NCI-H460 (cell line): ENCODE data around the gene LYSMD4. TPM values are rescaled to one million over a fixed set of nuclear protein-coding genes. Genes with fewer than 3 reads are reported as not detected.

Experiments used
- DNase-seq: peaks from one replicate; pipeline ENCODE4 v3.0.0-alpha.2; 2016; ENCODE audit warnings: low read depth; ENCODE audit errors: extremely low read depth
- small RNA-seq, 2 experiments: library from RNA; depleted of rRNA; stranded (forward); fragments of <200 nt; gene quantifications; one replicate each; pipeline ENCODE3, GENCODE V24; 2014
- total RNA-seq: library from RNA; depleted of rRNA; stranded (reverse); fragments of >200 nt; shearing (Covaris generic); gene quantifications from 2 replicates; pipeline ENCODE4 v1.2.3, GENCODE V29; 2014; rRNA removed

LYSMD4 gene
- total RNA-seq, 1 experiment from 2014 or later: 4.5 TPM

DNA sequence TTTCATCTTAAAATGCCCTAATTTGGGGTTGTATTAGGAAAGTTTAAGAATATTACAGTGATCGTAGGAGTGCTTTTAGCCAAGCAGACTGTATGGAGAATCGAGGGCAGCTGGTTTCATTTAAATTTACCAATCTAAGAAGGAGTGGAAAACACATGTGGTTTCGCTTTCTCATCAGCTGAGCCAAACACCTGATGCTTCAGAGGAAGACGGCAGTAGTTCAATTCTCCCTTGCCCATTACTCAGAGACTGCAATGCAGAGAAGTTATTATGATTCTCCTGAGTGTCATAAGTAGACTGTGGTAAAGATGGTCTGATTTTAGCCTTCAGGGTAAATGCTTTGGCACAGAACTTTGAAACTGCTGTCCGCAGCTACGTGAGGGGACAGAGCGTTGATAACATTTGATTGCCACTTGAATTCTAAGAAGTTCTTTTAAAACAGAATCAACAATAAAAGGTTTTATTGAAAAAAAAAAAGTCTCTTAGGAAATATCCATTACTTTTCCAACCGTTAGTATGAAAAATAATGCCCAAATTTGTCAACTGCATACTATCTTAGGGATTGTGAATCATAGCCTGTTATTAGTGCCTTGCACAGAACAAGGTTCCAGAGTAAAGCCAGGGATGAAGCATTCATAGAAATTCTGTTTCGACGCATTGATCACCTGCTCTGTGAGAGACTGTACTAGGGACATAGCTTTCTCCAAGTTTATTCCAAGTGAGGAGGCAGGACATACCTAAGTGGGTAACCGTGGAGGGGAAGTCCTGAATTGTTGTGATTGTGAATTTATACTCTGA is 25.6 kb downstream of the LYSMD4 start:
- DNase-seq: no peak

DNA sequence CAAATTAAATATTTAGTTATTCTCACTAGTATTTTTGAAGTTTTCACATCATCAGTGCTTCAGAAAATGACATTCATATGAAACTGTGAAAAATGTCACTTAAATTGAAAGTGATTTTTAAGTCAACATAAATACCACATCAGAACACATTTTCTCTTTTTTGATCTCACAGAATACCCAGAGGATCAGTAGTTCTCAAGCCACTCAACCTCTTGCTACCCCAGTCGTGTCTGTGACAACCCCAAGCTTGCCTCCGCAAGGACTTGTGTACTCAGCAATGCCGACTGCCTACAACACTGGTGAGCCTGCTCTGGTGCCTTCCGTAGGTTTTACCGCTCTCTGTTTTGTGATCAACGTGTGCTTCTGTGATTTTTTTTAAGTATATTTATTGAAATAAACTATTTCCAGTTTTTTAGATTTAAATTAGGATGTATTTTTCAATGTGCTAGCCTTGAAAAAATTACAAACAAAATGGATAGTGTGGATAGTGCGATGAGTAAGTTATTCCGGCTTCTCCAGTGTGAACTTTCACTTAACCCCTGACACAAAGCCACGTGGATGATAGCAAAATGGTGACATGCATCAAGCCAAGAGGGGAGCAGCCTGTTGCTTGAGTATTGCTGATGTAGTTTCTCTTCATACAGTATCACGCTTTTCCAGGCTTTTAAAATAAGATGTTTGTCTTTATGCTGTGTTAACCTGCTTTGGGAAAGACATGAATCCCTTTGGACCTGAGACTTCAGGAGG is 26.5 kb downstream of the LYSMD4 start:
- no peak for DNase-seq

DNA sequence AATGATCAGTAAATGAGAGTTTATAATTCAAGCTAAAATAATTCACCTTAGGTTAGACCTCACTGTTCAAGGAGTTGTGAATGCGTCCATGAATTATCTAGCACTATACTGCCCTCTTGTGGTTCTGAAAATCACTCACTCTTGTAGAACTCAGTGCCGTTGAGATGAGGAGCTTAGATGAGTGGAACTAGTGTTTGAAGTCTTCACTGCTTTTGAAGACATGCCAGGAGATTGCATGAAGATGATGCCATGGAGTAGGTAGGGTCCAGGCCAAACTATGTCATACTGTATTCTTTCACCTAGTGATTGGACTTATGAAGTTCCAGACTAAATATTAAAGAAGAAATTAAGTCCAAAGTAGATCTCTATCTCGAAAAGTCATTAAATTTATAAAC is 28.8 kb downstream of the LYSMD4 start:
- DNase-seq: peak; percentile 86

DNA sequence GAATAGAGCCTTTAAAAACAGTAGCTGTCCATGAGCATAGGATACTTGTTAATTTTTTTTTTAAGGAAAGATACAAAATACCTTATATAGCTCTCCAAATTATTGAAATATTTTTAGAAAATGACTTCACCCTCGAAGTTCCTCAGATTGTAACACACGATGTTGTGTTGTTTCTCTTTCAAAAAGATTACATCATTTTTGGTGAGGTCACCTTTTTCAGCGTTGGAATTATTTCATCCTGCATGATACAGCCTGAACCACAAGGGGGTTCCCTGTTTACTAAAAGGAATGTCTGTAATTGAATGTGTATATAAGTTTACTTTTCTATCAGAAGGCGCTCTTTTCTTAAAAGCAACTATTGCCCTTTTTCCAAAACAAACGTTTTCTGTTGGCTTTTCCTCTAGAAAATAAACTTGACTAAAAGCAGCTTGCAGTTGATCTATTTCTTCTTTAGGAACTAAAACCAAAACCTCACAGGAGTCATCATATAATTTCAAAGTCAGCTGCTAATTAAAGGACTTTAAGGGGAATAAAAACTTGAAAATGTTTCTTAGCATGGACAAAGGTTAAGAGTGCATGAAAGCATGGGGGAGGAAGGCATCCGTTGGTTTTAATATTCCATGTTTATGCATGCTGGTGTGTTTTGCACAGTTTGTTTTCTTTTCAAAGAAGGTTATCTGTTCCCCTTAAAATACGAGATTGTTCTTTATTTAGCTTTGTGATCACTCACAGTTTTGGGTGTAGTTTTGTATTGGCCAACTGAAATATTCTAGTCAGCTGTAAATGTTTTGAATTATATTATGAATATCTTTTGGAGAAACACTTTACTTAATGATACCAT is 29.4 kb downstream of the LYSMD4 start:
- DNase-seq: peak; percentile 80

DNA sequence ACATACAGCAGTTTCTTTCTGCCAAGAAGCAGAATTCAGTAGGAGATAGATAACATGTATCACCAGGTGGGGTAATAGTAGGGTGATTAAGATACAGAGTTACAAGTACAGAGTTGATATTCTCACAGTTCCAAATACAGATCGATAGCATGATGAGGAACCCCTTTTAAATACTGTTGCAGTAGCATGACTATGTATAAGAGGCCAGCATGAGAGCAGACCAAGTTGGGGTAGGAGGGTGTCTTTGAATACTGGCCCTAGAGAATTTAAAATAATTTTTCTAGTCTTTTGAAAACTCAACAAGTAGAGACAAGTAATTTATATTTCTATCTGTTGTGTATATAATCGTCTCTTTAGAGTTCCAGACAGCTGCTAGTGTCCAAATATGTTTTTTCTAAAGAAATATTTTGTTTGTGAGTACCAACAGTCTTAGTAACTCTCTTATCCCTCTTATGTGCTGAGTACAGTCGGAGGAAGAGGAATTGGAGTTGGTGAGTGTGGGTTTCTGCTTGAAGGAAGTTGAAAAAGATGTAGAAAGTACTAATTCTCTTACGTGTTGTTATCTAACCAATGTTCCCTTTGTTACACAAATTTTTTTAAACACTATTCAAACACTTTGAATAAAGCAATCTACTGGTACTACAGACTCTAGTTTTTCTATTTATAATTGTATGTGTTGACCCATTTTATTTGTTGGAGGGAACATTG is 30.2 kb downstream of the LYSMD4 start:
- DNase-seq: no peak

DNA sequence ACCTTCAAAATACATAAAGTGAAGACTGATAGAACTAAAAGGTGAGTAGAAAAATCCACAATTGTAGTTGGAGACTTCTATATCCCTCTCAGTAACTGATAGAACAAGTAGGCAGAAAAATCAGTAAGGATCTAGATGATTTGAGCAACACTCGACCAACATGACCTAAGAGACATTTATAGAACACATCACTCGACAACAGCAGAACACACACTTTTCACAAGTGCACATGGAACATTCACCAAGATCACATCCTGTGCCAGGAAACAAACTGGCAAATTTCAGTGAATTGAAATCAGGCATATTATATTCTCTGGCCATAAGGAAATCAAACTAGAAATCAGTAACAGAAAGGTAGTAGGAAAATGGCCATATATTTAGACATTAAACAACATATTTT is 37.1 kb downstream of the LYSMD4 start:
- no peak for DNase-seq

DNA sequence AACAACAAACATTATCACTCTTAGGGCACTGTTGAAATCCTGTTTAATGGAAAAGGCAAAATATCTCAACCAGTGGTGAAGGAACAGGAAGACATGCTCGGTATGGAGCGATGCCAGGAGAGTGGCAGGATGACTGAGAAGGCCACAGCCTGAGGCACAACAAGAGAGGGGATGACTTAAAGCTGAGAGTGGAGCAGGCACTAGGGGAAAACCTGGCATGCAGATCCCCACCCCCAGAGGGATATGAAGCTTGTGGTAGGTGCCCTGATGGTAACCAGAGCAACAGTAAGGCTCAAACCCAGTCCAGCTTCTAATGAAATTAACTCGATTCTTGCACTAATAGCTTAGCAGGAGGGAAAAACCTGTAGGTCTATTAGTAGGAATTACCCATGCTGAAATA is 40.4 kb downstream of the LYSMD4 start:
- no peak for DNase-seq

DNA sequence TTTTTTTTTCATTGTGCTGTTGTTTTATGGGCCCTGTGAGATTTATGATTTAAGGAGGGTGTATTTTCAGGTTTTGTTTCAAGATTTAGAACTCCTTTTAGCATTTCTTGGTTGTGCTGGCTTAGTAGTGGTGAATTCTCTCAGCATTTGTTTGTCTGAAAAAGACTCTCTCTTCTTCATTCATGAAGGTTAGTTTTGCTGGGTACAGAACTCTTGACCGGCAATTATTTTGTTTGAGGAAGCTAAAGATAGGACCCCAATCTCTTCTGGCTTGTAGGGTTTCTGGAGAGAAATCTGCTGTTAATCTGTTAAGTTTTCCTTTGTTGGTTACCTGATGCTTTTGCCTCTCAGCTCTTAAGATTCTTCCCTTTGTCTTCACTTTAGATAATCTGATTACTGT is 46.9 kb downstream of the LYSMD4 start:
- no peak for DNase-seq

DNA sequence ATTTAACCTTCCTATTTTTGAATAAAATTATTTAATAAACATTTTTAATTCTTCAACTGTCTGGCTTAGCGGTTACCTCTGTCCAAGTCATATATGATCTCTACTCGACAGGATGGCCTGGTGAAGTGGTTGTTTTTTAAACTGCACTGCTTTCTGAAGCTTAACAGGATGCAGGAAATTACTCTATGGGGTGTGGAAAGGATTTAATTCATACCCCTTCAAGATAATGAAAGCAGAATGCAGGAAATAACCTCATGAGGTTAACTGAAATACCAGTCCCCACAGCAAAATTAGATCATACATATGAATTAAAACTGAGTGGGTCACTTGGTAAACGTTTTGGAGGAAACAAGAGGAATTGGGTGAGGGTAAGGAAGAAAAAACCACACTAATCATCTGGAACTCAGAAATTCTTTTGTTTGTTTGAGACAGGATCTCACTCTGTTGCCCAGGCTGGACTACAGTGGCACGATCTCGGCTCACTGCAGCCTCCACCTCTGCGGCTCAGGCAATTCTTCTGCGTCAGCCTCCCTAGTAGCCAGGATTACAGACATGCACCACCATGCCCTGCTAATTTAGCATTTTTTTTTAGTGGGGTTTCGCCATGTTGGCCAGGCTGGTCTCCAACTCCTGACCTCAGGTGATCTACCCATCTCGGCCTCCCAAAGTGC is 50.1 kb downstream of the LYSMD4 start:
- no peak for DNase-seq

DNA sequence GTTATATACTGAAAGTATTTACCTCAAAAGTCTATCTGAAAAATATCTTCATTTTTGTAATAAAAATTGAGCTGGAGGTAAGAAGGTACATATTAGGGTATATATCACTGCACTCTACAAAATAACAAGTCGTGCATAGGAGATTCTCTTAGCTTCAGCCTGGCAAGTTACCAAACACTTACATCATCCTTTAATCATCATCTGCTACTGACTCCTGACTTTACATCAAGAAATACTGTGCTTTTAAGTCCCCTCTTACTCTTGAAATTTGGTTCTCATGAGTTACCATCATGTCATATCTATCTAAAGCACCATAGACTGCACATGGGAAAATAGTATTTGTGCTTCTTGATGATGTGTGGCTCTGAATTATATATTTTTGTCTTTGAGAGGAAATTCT is 50.8 kb downstream of the LYSMD4 start:
- peak; percentile 16 for DNase-seq

DNA sequence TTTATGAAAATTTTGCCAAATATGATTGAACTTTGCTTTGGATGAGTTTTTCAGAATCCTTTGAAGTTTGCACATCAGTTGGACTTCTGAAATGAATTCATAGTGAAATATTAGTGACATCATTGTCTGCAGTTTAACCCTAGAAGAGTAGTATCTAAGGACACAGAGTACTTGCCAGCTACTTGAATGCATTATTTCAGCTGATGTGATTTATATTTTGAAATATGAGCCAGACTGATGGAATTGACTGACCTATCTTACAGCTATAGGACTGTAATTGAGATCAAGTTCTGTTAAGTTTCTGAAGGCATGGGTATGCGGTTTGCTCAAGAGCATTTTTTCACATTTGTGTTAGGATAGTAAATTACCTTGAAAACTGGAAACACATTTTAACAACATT is 51.2 kb downstream of the LYSMD4 start:
- DNase-seq: no peak

DNA sequence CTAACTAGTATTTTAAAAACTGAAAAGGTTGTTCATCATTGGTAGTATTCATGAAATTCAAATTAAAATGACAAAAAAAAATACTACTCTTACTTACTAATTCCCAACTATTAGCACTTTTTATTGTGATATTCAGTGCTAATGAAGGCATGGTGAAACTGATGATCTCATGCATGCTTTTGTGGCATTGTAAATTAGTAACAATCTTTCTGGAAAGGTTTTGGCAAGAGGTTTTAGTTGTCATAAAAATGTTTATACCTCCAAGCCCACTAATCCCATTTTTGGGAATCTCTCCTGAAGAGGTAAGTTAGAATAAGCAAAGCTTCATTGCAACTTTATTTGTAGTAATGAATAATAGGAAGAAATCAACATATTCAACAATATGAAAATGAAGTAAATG is 53.0 kb downstream of the LYSMD4 start:
- no peak for DNase-seq

DNA sequence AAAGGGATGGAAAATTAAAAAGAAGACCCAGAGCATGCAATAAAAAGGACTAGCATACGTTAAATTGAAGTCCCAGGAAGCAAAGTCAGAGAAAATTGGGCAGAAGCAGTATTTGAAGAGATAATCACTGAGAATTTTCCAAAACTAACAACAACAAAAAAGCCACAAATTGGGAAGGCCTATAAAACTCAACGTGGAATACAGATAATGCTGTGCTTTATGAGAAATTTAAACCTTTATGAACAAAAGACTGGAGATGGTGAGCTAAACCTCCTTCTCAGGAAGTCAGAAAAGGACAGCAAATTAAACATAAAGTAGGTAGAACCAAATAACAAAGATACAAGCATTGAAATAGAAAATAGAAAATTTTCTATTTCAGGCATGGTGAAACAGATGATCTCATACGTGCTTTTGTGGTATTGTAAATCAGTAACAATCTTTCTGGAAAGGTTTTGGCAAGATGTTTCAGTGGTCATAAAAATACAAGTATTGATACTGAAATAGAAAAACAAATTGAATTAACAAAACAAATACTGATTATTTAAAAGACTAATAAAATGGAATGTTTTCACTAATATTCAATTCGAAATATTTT is 55.6 kb downstream of the LYSMD4 start:
- DNase-seq: no peak

Small RNAs within 50 kb of the gene (small RNA-seq; reads per million reads assigned to genes)
- 0 reads per million in 2 experiments for gene RF00019

Other genes starting within 250 kb of the LYSMD4 start
- 14.1 and 15.1 TPM in 2 replicates for gene MEF2A, start 167.5 kb downstream of the LYSMD4 start, total RNA-seq